Erythroblast (primary cell): ENCODE measurements around the gene ACE.
"Not testable (repeated sequence)": the region's sequence is repeated elsewhere in the genome, so short reads cannot be mapped to it uniquely, and the experiment has no call there.

Source experiments
- DNase-seq, 2 experiments: peaks; one replicate each; lab custom pipeline; 2025; lab: John Stamatoyannopoulos, UW
- GATA1 ChIP-seq: IDR thresholded peaks from 2 replicates; pipeline ENCODE4 v1.6.1; 2011; ENCODE audit warnings: low read depth, mild to moderate bottlenecking, control low read depth, low read length, moderate library complexity
- POLR2A ChIP-seq: IDR thresholded peaks from 2 replicates; pipeline ENCODE4 v1.6.1; 2011; ENCODE audit warnings: mild to moderate bottlenecking, low read length

Gene ACE

GRCh38 chr17:63450551-63450950, 26.3 kb upstream of the ACE start:
- TF ChIP-seq POLR2A (no peak), GATA1 (no peak)
- DNase-seq: no peak

GRCh38 chr17:63451150-63451549, 25.7 kb upstream of the ACE start:
- TF ChIP-seq GATA1 (no peak), POLR2A (no peak)
- no peak for DNase-seq

GRCh38 chr17:63452046-63452961, 24.6 kb upstream of the ACE start:
- DNase-seq: no peak
- no peak for TF ChIP-seq GATA1
- TF ChIP-seq POLR2A: no peak

GRCh38 chr17:63452962-63453551, 23.8 kb upstream of the ACE start:
- TF ChIP-seq GATA1: no peak
- no peak for TF ChIP-seq POLR2A
- no peak for DNase-seq

- DNase-seq: not testable (repeated sequence)
Observed at GRCh38 chr17:63454357-63454756, 22.5 kb upstream of the ACE start.

- no peak for TF ChIP-seq POLR2A
- no peak for TF ChIP-seq GATA1
Observed at GRCh38 chr17:63454915-63455314, 21.9 kb upstream of the ACE start.

GRCh38 chr17:63455417-63455816, 21.4 kb upstream of the ACE start:
- no peak for DNase-seq

More at GRCh38 chr17:63454915-63455314, 21.9 kb upstream of the ACE start:
- no peak for DNase-seq

GRCh38 chr17:63458478-63458877, 18.4 kb upstream of the ACE start:
- TF ChIP-seq POLR2A: no peak
- TF ChIP-seq GATA1: no peak
- DNase-seq: no peak

More at GRCh38 chr17:63455417-63455816, 21.4 kb upstream of the ACE start:
- TF ChIP-seq POLR2A (no peak), GATA1 (no peak)

- no peak for TF ChIP-seq GATA1
- no peak for TF ChIP-seq POLR2A
- no peak for DNase-seq
Observed at GRCh38 chr17:63460018-63460417, 16.8 kb upstream of the ACE start.

- TF ChIP-seq GATA1: no peak
- TF ChIP-seq POLR2A: no peak
- DNase-seq: no peak
Observed at GRCh38 chr17:63463771-63464170, 13.1 kb upstream of the ACE start.

GRCh38 chr17:63464691-63465236, 12.1 kb upstream of the ACE start:
- TF ChIP-seq GATA1: no peak
- no peak for TF ChIP-seq POLR2A

GRCh38 chr17:63468099-63468498, 8.8 kb upstream of the ACE start:
- not testable (repeated sequence) for DNase-seq

More at GRCh38 chr17:63464691-63465236, 12.1 kb upstream of the ACE start:
- DNase-seq: no peak

GRCh38 chr17:63474174-63474573, 2.7 kb upstream of the ACE start:
- DNase-seq: no peak
- TF ChIP-seq POLR2A: no peak
- no peak for TF ChIP-seq GATA1

- TF ChIP-seq GATA1 (no peak), POLR2A (no peak)
Observed at GRCh38 chr17:63474586-63475460, 2.0 kb upstream of the ACE start.

More at GRCh38 chr17:63474586-63475460, 2.0 kb upstream of the ACE start:
- no peak for DNase-seq
